Body of pancreas (tissue), 4 donors: ENCODE measurements around the gene ZCCHC7.

Experiments
- CTCF ChIP-seq, 7 experiments: fragments of 450-650 bp in 4 of 7; fragments of 200-600 bp in 3 of 7; sonication (generic) in 3 of 7; IDR thresholded peaks; one replicate each; pipeline ENCODE4 v1.5.1; 2016 to 2019; ENCODE audit warnings: antibody characterized with exemption in 7 of 7
- POLR2A ChIP-seq, 3 donors: fragments of 450-650 bp; IDR thresholded peaks; one replicate each; pipeline ENCODE4 v1.6.1; 2016; ENCODE audit warnings: antibody characterized with exemption in 3 of 3, mild to moderate bottlenecking in 2 of 3

GRCh38 chr9:37362430-37362829, 242.1 kb downstream of the ZCCHC7 start:
- TF ChIP-seq POLR2A (IDR thresholded peaks at IDR 0.05) (no peak), CTCF (IDR thresholded peaks at IDR 0.05) (no peak)
